Pancreas (tissue), 10 donors: Measurements from ENCODE around the gene CUTA. TPM values are rescaled to one million over a fixed set of nuclear protein-coding genes. Genes with fewer than 3 reads are reported as not detected.

Experiments
- ATAC-seq, 4 donors: fragments of 200-7000 bp; cut with Tn5 transposase; one replicate each; pipeline versions ENCODE4 v1.8.0 to v1.9.1; 2020; ENCODE audit warnings: mild to moderate bottlenecking in 4 of 4, moderate library complexity in 4 of 4
- DNase-seq, 6 donors: peaks; one replicate each; pipeline ENCODE4 v3.0.0-alpha.2; 2020
- FAIRE-seq: peaks from 2 replicates; lab custom pipeline; 2012; peaks lifted over from hg19 to GRCh38; lab: Jason Lieb, UNC
- H3K27ac ChIP-seq, 4 donors: fragments of 200-600 bp; sonication (generic); 1 replicate in 3 of 4; 2 replicates in 1 of 4; pipeline versions ENCODE4 v1.5.0 to v1.8.0; 2020
- H3K27me3 ChIP-seq, 4 donors: fragments of 200-600 bp; one replicate each; pipeline ENCODE4 v1.8.0; 2021
- H3K36me3 ChIP-seq, 3 donors: fragments of 200-600 bp; sonication (generic) in 1 of 3; one replicate each; pipeline versions ENCODE4 v1.5.0 to v1.8.0; 2020 to 2021
- H3K4me1 ChIP-seq, 3 donors: fragments of 200-600 bp; one replicate each; pipeline ENCODE4 v1.8.0; 2021
- H3K4me3 ChIP-seq, 4 donors: fragments of 200-600 bp; sonication (generic) in 2 of 4; one replicate each; pipeline versions ENCODE4 v1.5.0 to v1.8.0; 2020 to 2021
- H3K9me3 ChIP-seq, 4 donors: fragments of 200-600 bp; one replicate each; pipeline ENCODE4 v1.8.0; 2021
- CTCF ChIP-seq, 4 donors: fragments of 200-600 bp; sonication (generic) in 3 of 4; IDR thresholded peaks; one replicate each; pipeline versions ENCODE4 v1.5.0 to v1.8.0; 2021; ENCODE audit warnings: antibody characterized with exemption in 4 of 4
- WGBS, 2 donors: extraction: QIAGEN DNeasy Blood & Tissue Kit; methylation state at CpG; one replicate each; pipeline ENCODE4 v1.1.7; 2013; 5-methylcytosine and 5-hydroxymethylcytosine counted together
- intact Hi-C, 3 donors: fragments of 100-400 bp; cut with DNase I; formaldehyde crosslinking; loops; one replicate each; pipeline versions ENCODE4 v1.11.1 to v1.14.2; 2022
- polyA plus RNA-seq, 2 donors: library from polyadenylated mRNA; stranded (reverse); fragments of 200-250 nt; gene quantifications; one replicate each; pipeline ENCODE4 v1.2.3, GENCODE V29; 2013
- total RNA-seq, 6 donors: library from RNA; stranded (reverse); fragmentation: NEBNext Ultra II Directional in 4 of 6; extraction: Animal tissue kit (Norgen Biotek cat#: 25700) in 4 of 6; gene quantifications; one replicate each; pipeline versions ENCODE4 v1.2.1 to v1.2.4, GENCODE V29; 2021 to 2023
- donor health status: healthy with polysubstance abuse.
- donor health status: DM: no; HTN: no; CAD: no; lungs with moderate emphysema.
- donor health status: DM: no; HTN: no; CAD: no.
- donor health status: control.
- donor health status: control.
- donor health status: Bipolar disorder and iron deficiency.
- donor health status: DM: yes; HTN: yes; CAD: no.
- donor health status: DM: no; HTN: no; CAD: no.
- donor health status: DM: no; HTN: no; CAD: no.
- donor health status: DM: yes; HTN: yes; CAD: no.

Gene CUTA
- total and polyA plus RNA-seq, 8 donors: 65.0 to 204 (median 83.7) TPM

- intact Hi-C loops: no loop called here
- ATAC-seq: no peak
- Histone ChIP-seq H3K27ac (no peak overlapping the region), H3K4me1 (peaks cover 0 to 6% (median 5%) of the 10 kb centered on the region in 3 donors), H3K4me3 (no peak overlapping the region), H3K36me3 (no peaks in the 10 kb centered on the region), H3K9me3 (no peaks in the 10 kb centered on the region), H3K27me3 (no peaks in the 10 kb centered on the region)
- no peak for FAIRE-seq
- no peak for DNase-seq
- WGBS, 2 donors: 49 to 54% methylated on average over 3 of the region's 3 CpGs
- TF ChIP-seq CTCF (IDR thresholded peaks at IDR 0.05): no peak
These were observed 24.9 kb downstream of the CUTA start for GRCh38 chr6:33392979-33393378.

GRCh38 chr6:33392595-33392948 lies 25.3 kb downstream of the CUTA start:
- no peak for TF ChIP-seq CTCF (IDR thresholded peaks at IDR 0.05)
- no peaks in the 10 kb centered on the region for H3K9me3 ChIP-seq
- peak overlapping the region in 1 of 4 donors; percentile 51 for H3K4me3 ChIP-seq
- no peak overlapping the region for H3K27ac ChIP-seq
- DNase-seq: no peak
- no peaks in the 10 kb centered on the region for H3K27me3 ChIP-seq
- peaks cover 0 to 6% (median 5%) of the 10 kb centered on the region in 3 donors for H3K4me1 ChIP-seq
- no peak for ATAC-seq
- WGBS, 2 donors: 27 to 34% methylated on average over 5 of the region's 5 CpGs
- intact Hi-C loops: no loop called here
- FAIRE-seq: no peak
- no peaks in the 10 kb centered on the region for H3K36me3 ChIP-seq

- ATAC-seq (no peak), DNase-seq (no peak), FAIRE-seq (no peak)
- 0% methylated on average over 31 of the region's 31 CpGs for WGBS, 2 donors
- Histone ChIP-seq H3K36me3 (no peaks in the 10 kb centered on the region), H3K4me1 (peaks cover 0 to 6% (median 5%) of the 10 kb centered on the region in 3 donors), H3K27me3 (no peaks in the 10 kb centered on the region), H3K9me3 (no peaks in the 10 kb centered on the region), H3K4me3 (peak overlapping the region; percentile 27 to 51 (median 38)), H3K27ac (peak overlapping the region in 2 of 4 donors; percentile 20 to 95)
- intact Hi-C loops: no loop called here
- TF ChIP-seq CTCF (IDR thresholded peaks at IDR 0.05): no peak
These were observed 25.8 kb downstream of the CUTA start for GRCh38 chr6:33391922-33392594.

GRCh38 chr6:33391278-33391921 lies 26.5 kb downstream of the CUTA start, which contains the start of gene KIFC1:
TSS of gene KIFC1 (plus strand) at chr6:33391823. CDS start at chr6:33391986, 163 bp downstream.
- Histone ChIP-seq H3K27ac (peak within 1 kb of the TSS; percentile 75 to 96 (median 90)), H3K9me3 (no peaks in the 10 kb centered on the region), H3K36me3 (no peaks in the 10 kb centered on the region), H3K4me1 (peaks cover 0 to 6% (median 5%) of the 10 kb centered on the region in 3 donors), H3K27me3 (no peaks in the 10 kb centered on the region), H3K4me3 (peak within 1 kb of the TSS; percentile 27 to 51 (median 38))
- peak; percentile 98 for FAIRE-seq
- intact Hi-C loops: no loop called here
- peak; percentile 97 to 100 (median 99) for DNase-seq
- ATAC-seq: peak; percentile 94 to 98 (median 96)
- TF ChIP-seq CTCF (IDR thresholded peaks at IDR 0.05): peak; percentile 95 to 98 (median 96)
- WGBS, 2 donors: 0 to 1% methylated on average over 67 of the region's 67 CpGs
